ENCODE data around the gene CCDC61.

CCDC61 gene

DNA sequence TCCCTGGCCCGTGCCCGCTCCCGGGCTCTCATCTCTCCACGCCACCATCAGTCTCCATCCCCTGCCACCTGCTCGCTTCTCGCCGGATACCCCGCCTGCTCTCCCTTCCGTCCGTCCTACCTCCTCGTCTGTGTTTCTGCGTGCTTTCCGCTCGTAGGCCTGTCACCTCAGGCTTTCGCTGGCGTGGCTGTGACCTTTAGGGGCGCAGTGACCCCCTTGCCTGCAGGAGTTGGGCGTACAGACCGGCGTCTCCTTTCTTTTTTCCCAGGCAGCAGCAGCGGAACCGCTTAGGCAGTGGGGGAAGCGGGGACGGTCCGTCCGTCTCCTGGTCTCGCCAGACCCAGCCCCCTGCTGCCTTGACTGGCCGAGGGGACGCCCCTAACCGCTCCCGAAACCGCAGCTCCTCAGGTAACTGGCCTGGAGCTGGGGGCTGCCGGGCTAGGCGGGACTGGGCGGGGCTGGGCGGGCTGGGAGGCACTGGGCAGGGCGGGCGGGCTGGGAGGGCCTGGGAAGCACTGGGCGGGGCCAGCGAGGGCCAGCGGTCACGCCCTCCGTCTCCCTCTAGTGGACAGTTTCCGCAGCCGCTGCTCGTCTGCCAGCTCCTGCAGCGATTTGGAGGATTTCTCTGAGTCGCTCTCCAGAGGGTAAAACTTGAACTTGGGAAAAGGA is 21.3 kb downstream of the CCDC61 start:
- DNase-seq, result peak; percentile 79

- no peak for DNase-seq
These were observed 21.8 kb downstream of the CCDC61 start for GRCh38 chr19:46017095-46017429.

DNA sequence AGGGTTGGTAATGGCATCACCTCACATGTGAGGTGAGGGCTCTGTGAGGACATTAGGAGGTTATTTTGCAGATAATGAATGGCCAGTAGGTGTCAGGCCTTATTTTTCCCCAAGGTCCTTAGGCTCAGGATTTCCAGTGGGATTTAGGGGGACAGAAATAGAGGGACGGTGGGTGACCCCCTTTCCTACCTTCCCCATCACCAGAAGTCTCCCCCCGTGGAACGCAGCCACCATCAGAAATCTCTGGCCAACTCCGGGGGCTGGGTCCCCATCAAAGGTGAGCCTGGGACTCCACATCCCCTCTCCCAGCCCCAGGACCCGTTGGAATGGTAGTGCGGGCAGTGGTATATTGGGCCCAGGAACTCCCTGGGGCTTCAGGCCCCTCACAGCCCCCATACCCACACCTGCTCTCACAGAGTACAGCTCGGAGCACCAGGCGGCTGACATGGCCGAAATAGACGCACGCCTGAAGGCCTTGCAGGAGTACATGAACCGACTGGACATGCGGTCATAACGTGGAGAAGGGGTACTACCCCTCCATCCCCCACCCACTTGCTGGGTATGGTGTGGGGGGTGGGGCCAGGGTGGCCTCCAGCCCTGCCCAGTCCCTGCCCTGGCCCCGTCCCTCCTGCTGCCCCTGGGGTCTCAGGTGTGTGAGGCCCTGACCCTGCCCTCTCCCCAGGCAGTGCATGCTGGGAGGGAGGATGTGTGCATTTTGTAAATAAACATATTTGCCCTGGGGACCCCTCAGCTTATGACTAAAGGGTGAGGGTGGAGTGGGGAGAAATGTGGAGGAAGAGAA is 22.8 kb downstream of the CCDC61 start:
- DNase-seq, result no peak

DNA sequence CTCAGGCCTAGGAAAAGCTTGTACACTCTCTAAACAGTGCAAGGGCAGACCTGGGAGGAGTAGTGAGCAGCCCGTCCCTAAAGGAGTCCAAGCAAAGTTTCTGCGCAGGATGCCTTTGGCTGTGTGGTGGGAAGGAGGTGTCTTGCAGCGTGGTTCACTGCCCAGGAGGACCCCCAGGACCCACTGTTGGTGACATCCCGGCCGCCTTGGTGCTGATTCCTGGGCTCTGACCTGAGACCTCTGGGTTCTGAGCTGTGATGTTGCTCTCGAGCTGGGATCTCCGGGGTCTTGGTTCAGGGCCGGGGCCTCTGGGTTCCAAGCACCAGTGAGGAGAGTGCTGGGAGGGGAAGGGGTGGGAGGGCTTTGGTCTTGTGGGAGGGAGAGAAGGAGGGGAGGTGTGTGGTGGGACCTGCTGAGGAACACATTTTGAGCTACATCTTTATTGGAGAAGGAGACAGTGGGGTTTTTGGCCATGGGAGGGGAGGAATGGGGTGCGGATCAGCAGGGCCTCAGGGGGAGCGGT is 23.5 kb downstream of the CCDC61 start:
- DNase-seq, result no peak

DNA sequence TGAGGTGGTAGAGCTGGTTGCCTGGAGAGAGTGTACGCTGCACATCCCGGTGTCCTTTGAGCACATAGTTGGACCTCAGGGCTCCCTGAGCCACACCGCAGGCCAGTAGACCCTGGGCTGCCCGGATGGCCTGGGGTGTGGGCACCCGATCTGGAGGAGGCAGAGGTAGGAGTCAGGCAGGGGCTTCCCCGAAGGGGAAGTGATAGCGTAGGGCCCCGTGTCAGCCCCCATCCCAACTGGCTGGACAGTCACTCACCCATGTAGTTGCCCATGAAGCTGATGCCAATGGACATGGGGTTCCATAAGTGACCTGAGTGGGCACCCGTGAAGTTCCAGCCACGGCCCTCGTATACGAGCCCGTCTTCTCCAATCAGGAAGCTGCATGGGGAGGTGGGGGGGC is 24.0 kb downstream of the CCDC61 start:
- DNase-seq, result no peak

DNA sequence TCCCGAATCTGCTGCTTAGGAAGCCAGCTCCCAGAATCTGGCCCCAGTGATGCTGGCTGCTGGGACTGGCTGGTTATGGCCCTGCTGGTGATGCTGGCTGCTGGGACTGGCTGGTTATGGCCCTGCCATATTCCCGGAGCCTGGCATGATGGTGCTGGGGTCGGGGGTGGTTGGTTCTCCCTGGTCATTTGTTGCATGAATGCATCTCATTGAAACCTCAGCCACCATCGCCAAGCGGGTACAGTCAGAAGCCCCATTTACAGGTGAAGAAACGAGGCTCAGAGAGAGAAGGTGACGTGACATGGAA is 25.5 kb downstream of the CCDC61 start:
- no peak for DNase-seq

DNA sequence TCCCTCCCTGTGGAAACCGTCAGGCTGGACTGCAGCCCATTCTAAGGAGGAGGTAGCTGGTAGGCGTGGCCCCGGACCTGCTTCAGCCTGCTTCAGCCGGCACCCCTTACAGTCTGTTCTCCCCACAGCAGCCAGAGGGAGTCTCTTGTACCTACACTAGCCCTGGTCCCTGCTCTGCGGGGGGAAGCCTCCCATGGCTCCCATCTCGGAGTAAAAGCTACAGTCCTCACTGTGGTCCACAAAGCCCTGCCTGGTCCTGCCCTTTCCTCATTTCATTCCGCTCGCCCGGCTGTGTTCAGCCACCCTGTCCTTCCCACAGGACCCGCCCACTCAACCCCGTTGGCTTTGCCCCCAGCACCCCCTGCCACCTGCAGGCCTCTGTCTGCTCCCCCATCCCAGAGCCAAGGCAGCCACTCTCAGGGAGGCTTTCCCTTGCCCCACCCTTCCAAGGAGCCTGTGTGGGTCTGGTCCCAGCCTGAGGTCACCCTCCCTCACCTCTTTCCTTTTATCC is 26.3 kb downstream of the CCDC61 start:
- DNase-seq, result no peak

DNA sequence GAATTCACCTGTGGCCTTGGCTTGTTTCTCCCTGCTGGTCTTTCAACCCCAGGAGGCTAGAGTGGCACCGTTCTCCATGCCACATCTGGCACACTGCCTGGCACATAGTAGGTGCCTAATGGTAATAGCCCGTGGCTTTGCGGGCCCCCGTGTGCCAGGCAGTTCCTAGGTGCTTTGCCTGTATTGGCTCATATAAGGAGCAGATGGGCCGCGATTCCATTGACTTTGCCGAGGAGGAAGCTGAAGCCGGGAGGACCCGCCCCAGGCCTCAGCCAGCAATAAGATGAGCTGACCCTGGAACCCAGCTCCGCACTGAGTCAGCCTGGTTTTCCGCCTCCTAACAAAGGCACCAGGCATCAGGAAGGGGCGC is 26.8 kb downstream of the CCDC61 start:
- no peak for DNase-seq

GRCh38 chr19:46022431-46023310 is 27.4 kb downstream of the CCDC61 start, which contains the start of gene PGLYRP1:
Gene PGLYRP1 (minus strand): TSS chr19:46023053. CDS start chr19:46023021, 32 bp downstream.
- no peak for DNase-seq

GRCh38 chr19:46023311-46023779 is 28.1 kb downstream of the CCDC61 start:
- no peak for DNase-seq

DNA sequence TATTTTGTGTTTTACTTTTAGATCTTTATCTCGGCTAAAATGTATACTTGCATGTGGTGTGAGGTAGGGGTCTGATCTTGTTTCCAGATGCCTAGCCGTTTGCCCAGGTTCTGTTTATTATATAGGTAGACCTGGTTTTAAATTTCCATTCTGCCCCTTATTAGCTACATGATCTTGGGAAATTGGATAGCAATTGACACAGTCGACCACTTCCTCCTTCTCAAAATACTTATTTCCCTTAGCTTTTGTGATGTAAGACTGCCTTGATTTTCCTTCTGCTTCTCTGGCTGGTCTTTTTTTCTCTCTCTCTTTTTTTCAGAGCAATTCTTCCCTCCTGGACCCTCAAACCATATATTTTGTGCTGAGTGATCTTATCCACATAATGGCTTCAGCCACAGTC is 30.6 kb downstream of the CCDC61 start:
- DNase-seq, result no peak

DNA sequence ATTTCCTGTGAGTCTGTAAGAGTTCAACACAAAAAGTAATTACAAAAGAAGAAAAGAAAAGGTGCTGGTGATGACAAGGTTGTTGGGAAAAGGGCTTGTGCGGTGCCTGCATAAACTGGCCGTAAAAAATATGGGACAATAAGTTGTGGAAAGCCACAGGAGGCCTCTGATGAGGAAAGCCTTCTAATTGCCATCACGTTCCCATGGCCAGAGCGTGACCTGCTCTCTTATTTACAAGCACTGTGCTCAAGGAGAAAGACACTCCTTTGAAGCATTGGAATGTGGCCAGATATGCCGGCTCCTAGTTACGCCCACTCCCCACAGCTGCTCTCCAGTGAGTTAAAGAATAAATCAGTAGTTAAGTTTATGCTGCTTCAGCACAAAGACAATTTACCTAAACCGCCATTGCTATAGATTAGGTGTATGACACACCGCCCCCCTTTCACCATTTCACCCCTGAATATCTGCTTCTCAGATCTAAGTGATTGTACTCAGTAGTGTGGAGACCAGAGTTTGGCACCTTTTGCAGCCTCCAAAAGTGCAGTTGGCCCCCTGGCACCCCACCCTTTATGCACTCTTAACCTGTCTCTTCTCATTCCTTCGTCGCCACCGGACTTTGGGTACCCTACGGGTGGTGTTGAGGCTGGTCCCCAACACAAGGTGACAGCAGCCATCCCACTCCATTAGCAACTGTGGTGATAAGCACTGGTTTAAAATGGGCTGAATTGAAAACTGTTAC is 35.7 kb downstream of the CCDC61 start:
- DNase-seq, result no peak

- DNase-seq, result no peak
These were observed 36.7 kb downstream of the CCDC61 start for GRCh38 chr19:46031781-46032596.

DNA sequence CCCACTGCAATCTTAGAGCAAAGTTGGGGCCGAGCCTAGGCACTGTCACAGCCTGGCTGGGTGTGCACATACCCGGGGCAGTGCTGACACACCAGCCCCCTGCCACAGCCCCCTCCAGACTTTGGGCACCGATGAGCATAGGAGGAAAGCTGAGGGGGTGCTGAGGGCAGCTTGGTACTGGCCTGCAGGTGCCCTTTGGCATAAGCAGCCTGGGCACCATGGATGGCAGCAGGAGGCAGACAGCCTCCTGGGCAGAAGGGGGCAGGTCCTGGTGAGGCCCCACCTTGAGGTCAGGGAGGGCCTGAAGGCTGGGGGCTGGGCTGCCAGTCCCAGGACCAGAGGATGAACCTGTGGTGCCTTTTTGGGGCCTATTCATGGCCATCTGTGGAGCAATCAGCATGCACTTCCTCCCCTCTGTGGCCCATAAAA is 37.3 kb downstream of the CCDC61 start:
- no peak for DNase-seq

- no peak for DNase-seq
These were observed 38.1 kb downstream of the CCDC61 start for GRCh38 chr19:46033401-46033800.

- no peak for DNase-seq
These were observed 40.3 kb downstream of the CCDC61 start for GRCh38 chr19:46035546-46035945.

DNA sequence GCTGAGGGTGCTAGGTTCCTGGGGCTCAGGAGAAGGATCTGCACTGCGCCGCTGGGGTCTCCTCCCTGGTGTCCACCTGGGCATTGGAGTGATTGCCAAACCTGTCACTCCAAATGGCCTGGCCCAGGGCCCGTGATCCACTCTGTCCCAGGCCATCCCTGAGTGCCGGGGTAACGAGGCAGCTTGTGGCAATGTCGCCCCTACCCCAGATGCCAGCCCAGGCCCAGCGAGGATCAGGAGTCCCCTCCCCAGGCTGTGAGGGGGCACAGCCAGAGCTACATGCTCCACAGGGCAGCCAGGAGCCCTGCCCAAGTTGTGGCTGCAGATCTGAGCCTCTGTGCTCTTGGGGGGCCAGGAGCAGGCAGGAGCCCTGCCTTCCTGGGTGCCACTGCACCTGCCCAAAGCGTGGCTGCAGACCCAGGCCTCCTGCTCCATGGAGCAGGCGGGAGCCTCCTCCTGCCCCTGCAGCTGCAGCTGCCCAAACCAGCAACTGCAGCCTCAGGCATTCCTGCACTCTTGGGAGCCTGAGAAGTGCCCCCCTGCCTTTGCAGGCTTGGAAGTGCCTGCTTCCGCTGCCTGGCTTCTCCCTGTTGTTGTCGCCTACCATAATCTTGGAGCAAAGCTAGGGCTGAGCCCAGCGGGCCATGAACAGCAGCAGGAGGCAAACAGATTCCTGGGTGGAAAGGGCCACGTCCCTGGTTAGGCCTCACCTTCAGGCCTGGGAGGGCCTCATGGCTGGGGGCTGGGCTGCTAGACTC is 40.9 kb downstream of the CCDC61 start:
- no peak for DNase-seq

- DNase-seq, result no peak
These were observed 41.5 kb downstream of the CCDC61 start for GRCh38 chr19:46036744-46037128.

DNA sequence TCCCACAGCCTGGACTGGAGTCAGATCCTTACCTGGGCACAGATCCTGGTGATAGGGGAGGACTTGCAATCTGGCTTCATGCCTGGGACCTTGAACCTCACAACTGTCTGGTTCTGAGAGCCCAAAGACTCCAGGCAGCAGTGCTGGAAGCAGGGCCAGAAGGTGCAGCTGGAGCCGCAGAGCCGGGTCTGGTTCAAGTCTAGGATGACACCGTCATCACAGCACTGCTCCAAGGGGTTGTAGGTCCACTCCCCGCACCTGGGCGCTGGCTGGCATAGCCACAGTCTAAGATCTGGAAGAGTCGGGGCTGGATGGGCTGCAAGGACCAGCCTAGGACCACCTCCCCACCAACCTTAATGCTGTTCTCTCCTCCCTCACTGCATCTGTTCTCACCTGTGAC is 44.9 kb downstream of the CCDC61 start:
- DNase-seq, result no peak

GRCh38 chr19:46040952-46041500 is 45.8 kb downstream of the CCDC61 start, which contains the start of gene IGFL4:
Gene IGFL4 (minus strand): TSS chr19:46041002. CDS start chr19:46040962, 40 bp downstream.
- peak; percentile 63 for DNase-seq

Data from NCI-H1105 treated with DMSO at 0.1 percent for 48 hours (cell line).